ENCODE results near the gene ADAMTS17.

ADAMTS17 gene

GRCh38 chr15:100201376-100202280, 140.1 kb downstream of the ADAMTS17 start:
- Histone ChIP-seq H3K9ac (ENCODE audit: low read depth, low read length) (no peak overlapping the region), H3K27ac (ENCODE audit: low read length) (peak overlapping the region; percentile 67), H3K27me3 (ENCODE audit: insufficient read depth, low read length, poor library complexity) (no peaks in the 10 kb centered on the region), H3K36me3 (ENCODE audit: insufficient read depth, low read length) (peaks cover 66% of the 10 kb centered on the region), H4K20me1 (ENCODE audit: insufficient read depth, low read length) (peaks cover 28% of the 10 kb centered on the region), H3K4me3 (ENCODE audit: low read depth in 1 of 2, low read length in 2 of 2) (no peak overlapping the region), H3K79me2 (ENCODE audit: insufficient read depth, low read length) (peaks cover 61% of the 10 kb centered on the region), H3K4me2 (ENCODE audit: insufficient read depth, low read length) (0 out of 2 replicates have a peak overlapping the region, but pooled peaks have one; percentile 15), H2AFZ (ENCODE audit: low read depth, low read length) (no peak overlapping the region), H3K9me3 (ENCODE audit: insufficient read depth, low read length, severe bottlenecking) (no peaks in the 10 kb centered on the region), H3K4me1 (ENCODE audit: insufficient read depth, low read length) (peaks cover 32% of the 10 kb centered on the region)
- DNase-seq (peak; percentile 72), ATAC-seq (ENCODE audit: insufficient read depth, low read depth) (peak; percentile 88)
- no peak for TF ChIP-seq CTCF (IDR thresholded peaks at IDR 0.05; ENCODE audit: borderline replicate concordance, extremely low read depth, low read length, poor library complexity, severe bottlenecking)
- no peak for TF ChIP-seq EZH2 (IDR thresholded peaks at IDR 0.05; ENCODE audit: borderline replicate concordance, low read depth, low read length, severe bottlenecking)

GRCh38 chr15:100200287-100200880, 141.4 kb downstream of the ADAMTS17 start:
- TF ChIP-seq EZH2 (IDR thresholded peaks at IDR 0.05; ENCODE audit: borderline replicate concordance, low read depth, low read length, severe bottlenecking) (no peak), CTCF (IDR thresholded peaks at IDR 0.05; ENCODE audit: borderline replicate concordance, extremely low read depth, low read length, poor library complexity, severe bottlenecking) (no peak)
- Histone ChIP-seq H3K27ac (ENCODE audit: low read length) (no peak overlapping the region), H2AFZ (ENCODE audit: low read depth, low read length) (no peak overlapping the region), H3K4me1 (ENCODE audit: insufficient read depth, low read length) (peaks cover 32% of the 10 kb centered on the region), H3K9me3 (ENCODE audit: insufficient read depth, low read length, severe bottlenecking) (no peaks in the 10 kb centered on the region), H3K79me2 (ENCODE audit: insufficient read depth, low read length) (peaks cover 60% of the 10 kb centered on the region), H3K36me3 (ENCODE audit: insufficient read depth, low read length) (peaks cover 63% of the 10 kb centered on the region), H3K4me2 (ENCODE audit: insufficient read depth, low read length) (no peak overlapping the region), H3K4me3 (ENCODE audit: low read depth in 1 of 2, low read length in 2 of 2) (no peak overlapping the region), H3K27me3 (ENCODE audit: insufficient read depth, low read length, poor library complexity) (no peaks in the 10 kb centered on the region), H4K20me1 (ENCODE audit: insufficient read depth, low read length) (peaks cover 23% of the 10 kb centered on the region), H3K9ac (ENCODE audit: low read depth, low read length) (no peak overlapping the region)
- ATAC-seq (ENCODE audit: insufficient read depth, low read depth) (no peak), DNase-seq (no peak)

GRCh38 chr15:100199711-100200286, 142.0 kb downstream of the ADAMTS17 start:
- Histone ChIP-seq H3K27ac (ENCODE audit: low read length) (no peak overlapping the region), H3K9ac (ENCODE audit: low read depth, low read length) (no peak overlapping the region), H3K4me2 (ENCODE audit: insufficient read depth, low read length) (no peak overlapping the region), H3K79me2 (ENCODE audit: insufficient read depth, low read length) (peaks cover 54% of the 10 kb centered on the region), H4K20me1 (ENCODE audit: insufficient read depth, low read length) (peaks cover 23% of the 10 kb centered on the region), H3K4me1 (ENCODE audit: insufficient read depth, low read length) (peaks cover 32% of the 10 kb centered on the region), H3K9me3 (ENCODE audit: insufficient read depth, low read length, severe bottlenecking) (no peaks in the 10 kb centered on the region), H3K36me3 (ENCODE audit: insufficient read depth, low read length) (peaks cover 62% of the 10 kb centered on the region), H3K27me3 (ENCODE audit: insufficient read depth, low read length, poor library complexity) (no peaks in the 10 kb centered on the region), H2AFZ (ENCODE audit: low read depth, low read length) (no peak overlapping the region), H3K4me3 (ENCODE audit: low read depth in 1 of 2, low read length in 2 of 2) (no peak overlapping the region)
- ATAC-seq (ENCODE audit: insufficient read depth, low read depth) (no peak), DNase-seq (no peak)
- TF ChIP-seq CTCF (IDR thresholded peaks at IDR 0.05; ENCODE audit: borderline replicate concordance, extremely low read depth, low read length, poor library complexity, severe bottlenecking) = no peak
- TF ChIP-seq EZH2 (IDR thresholded peaks at IDR 0.05; ENCODE audit: borderline replicate concordance, low read depth, low read length, severe bottlenecking) = no peak
